Common myeloid progenitor, CD34-positive (primary cell): ENCODE results near the gene SUMO1.

Experiments
- CTCF ChIA-PET: fragments of 350-600 bp; sonication (Branson Sonifier 250); formaldehyde crosslinking; loops from one replicate; lab custom pipeline; 2021; ENCODE audit warnings: antibody characterized with exemption; lab: Charles Lee
- POLR2A ChIA-PET: fragments of 350-600 bp; sonication (Branson Sonifier 250); formaldehyde crosslinking; loops from one replicate; lab custom pipeline; 2021; ENCODE audit warnings: antibody characterized with exemption; lab: Charles Lee
- DNase-seq, 3 donors: peaks; one replicate each; pipeline versions ENCODE4 v3.0.0 to v3.0.0-alpha.2; 2013
- H3K27ac ChIP-seq, 2 experiments: 1 replicate in 1 of 2; 2 replicates in 1 of 2; pipeline ENCODE4 v1.7.0; 2013; ENCODE audit warnings: inconsistent platforms in 2 of 2, low read length in 2 of 2, mild to moderate bottlenecking in 2 of 2, low read depth in 1 of 2, moderate library complexity in 1 of 2; ENCODE audit not compliant: severe bottlenecking in 2 of 2, insufficient read depth in 1 of 2, poor library complexity in 1 of 2
- H3K27me3 ChIP-seq, 5 experiments: replicated peaks in 2 of 5; 1 replicate in 3 of 5; 2 replicates in 2 of 5; pipeline versions ENCODE4 v1.6.1 to v1.7.0; 2013; ENCODE audit warnings: low read length in 4 of 5, mild to moderate bottlenecking in 2 of 5, moderate library complexity in 2 of 5, inconsistent platforms in 1 of 5; ENCODE audit not compliant: insufficient read depth in 5 of 5, control insufficient read depth in 4 of 5
- H3K36me3 ChIP-seq, 4 experiments: 1 replicate in 2 of 4; 2 replicates in 2 of 4; pipeline versions ENCODE4 v1.6.1 to v1.7.0; 2013; ENCODE audit warnings: low read length in 3 of 4, control low read depth in 1 of 4, mild to moderate bottlenecking in 1 of 4; ENCODE audit not compliant: control insufficient read depth in 4 of 4, insufficient read depth in 4 of 4
- H3K4me1 ChIP-seq, 4 experiments: 1 replicate in 3 of 4; 2 replicates in 1 of 4; pipeline versions ENCODE4 v1.6.1 to v1.7.1; 2013; ENCODE audit warnings: low read length in 3 of 4, mild to moderate bottlenecking in 3 of 4, control low read depth in 1 of 4, inconsistent platforms in 1 of 4, moderate library complexity in 1 of 4; ENCODE audit not compliant: control insufficient read depth in 4 of 4, insufficient read depth in 4 of 4; ENCODE audit errors: control extremely low read depth in 1 of 4
- H3K4me3 ChIP-seq, 7 experiments: 1 replicate in 4 of 7; 2 replicates in 3 of 7; pipeline versions ENCODE4 v1.5.1 to v1.7.0; 2013; ENCODE audit warnings: mild to moderate bottlenecking in 7 of 7, low read length in 6 of 7, moderate library complexity in 6 of 7, inconsistent platforms in 2 of 7, low read depth in 2 of 7, control low read depth in 1 of 7; ENCODE audit not compliant: insufficient read depth in 4 of 7, control insufficient read depth in 1 of 7; ENCODE audit errors: extremely low read depth in 1 of 7
- H3K9me3 ChIP-seq, 5 experiments: 1 replicate in 4 of 5; 2 replicates in 1 of 5; pipeline versions ENCODE4 v1.6.1 to v1.7.1; 2013; ENCODE audit warnings: low read length in 4 of 5, mild to moderate bottlenecking in 2 of 5, inconsistent platforms in 1 of 5, low read depth in 1 of 5, moderate library complexity in 1 of 5; ENCODE audit not compliant: control insufficient read depth in 4 of 5, insufficient read depth in 2 of 5; ENCODE audit errors: control extremely low read depth in 1 of 5
- WGBS: methylation state at CpG from one replicate; pipeline ENCODE4 v1.1.5; 2013; ENCODE audit not compliant: insufficient coverage; 5-methylcytosine and 5-hydroxymethylcytosine counted together

The SUMO1 gene

GRCh38 chr2:202201220-202202160 lies 36.9 kb downstream of the SUMO1 start:
- no peak overlapping the region for H3K4me3 ChIP-seq
- ChIA-PET CTCF (no interaction called here), POLR2A (no interaction called here)
- no peaks in the 10 kb centered on the region for H3K9me3 ChIP-seq
- no peaks in the 10 kb centered on the region for H3K27me3 ChIP-seq
- peaks cover 0 to 7% (median 5%) of the 10 kb centered on the region in 4 experiments for H3K4me1 ChIP-seq
- H3K36me3 ChIP-seq = peaks cover 0 to 7% (median 6%) of the 10 kb centered on the region in 4 experiments
- WGBS = 94% methylated on average over 17 of the region's 21 CpGs
- DNase-seq = no peak
- no peak overlapping the region for H3K27ac ChIP-seq

- DNase-seq = peak in 2 of 3 donors; percentile 31 to 40
- POLR2A ChIA-PET = no interaction called here
- Histone ChIP-seq H3K4me1 (peaks cover 0 to 7% (median 5%) of the 10 kb centered on the region in 4 experiments), H3K36me3 (peaks cover 0 to 2% (median 0%) of the 10 kb centered on the region in 4 experiments), H3K9me3 (no peaks in the 10 kb centered on the region), H3K4me3 (peak overlapping the region in 1 of 7 experiments; percentile 12), H3K27ac (no peak overlapping the region), H3K27me3 (peaks cover 0 to 1% (median 0%) of the 10 kb centered on the region in 5 experiments)
- CTCF ChIA-PET = interaction anchor here (0.9 kb wide), 1 partner anchor 18 kb away, joined by 3 read pairs; no protein-coding TSS in a partner anchor
- WGBS = 8% methylated on average over 5 of the region's 6 CpGs
These were observed 41.7 kb downstream of the SUMO1 start for GRCh38 chr2:202196727-202197126.

GRCh38 chr2:202194418-202194817 lies 44.0 kb downstream of the SUMO1 start:
- CTCF ChIA-PET = interaction anchor here (0.6 to 1.8 kb wide), 2 partner anchors 15 to 547 kb away, joined by 4 to 5 read pairs; no protein-coding TSS in a partner anchor

GRCh38 chr2:202193881-202194353 lies 44.5 kb downstream of the SUMO1 start:
- Histone ChIP-seq H3K36me3 (no peaks in the 10 kb centered on the region), H3K4me3 (no peak overlapping the region), H3K9me3 (no peaks in the 10 kb centered on the region), H3K4me1 (peaks cover 0 to 7% (median 5%) of the 10 kb centered on the region in 4 experiments), H3K27me3 (peaks cover 0 to 1% (median 0%) of the 10 kb centered on the region in 5 experiments), H3K27ac (no peak overlapping the region)
- ChIA-PET POLR2A (no interaction called here), CTCF (interaction anchor here (0.6 to 1.8 kb wide), 3 partner anchors 12 to 547 kb away, joined by 3 to 5 read pairs (median 4); no protein-coding TSS in a partner anchor)
- no peak for DNase-seq
- WGBS = 85% methylated on average over 7 of the region's 7 CpGs

More at GRCh38 chr2:202194418-202194817, 44.0 kb downstream of the SUMO1 start:
- Histone ChIP-seq H3K4me1 (peaks cover 0 to 7% (median 5%) of the 10 kb centered on the region in 4 experiments), H3K27me3 (peaks cover 0 to 1% (median 0%) of the 10 kb centered on the region in 5 experiments), H3K27ac (no peak overlapping the region), H3K9me3 (no peaks in the 10 kb centered on the region), H3K36me3 (no peaks in the 10 kb centered on the region), H3K4me3 (no peak overlapping the region)
- POLR2A ChIA-PET = no interaction called here
- WGBS = 91% methylated on average over 3 of the region's 3 CpGs
- DNase-seq = no peak

- Histone ChIP-seq H3K4me1 (peaks cover 0 to 7% (median 5%) of the 10 kb centered on the region in 4 experiments), H3K4me3 (no peak overlapping the region), H3K27ac (no peak overlapping the region), H3K36me3 (no peaks in the 10 kb centered on the region), H3K9me3 (no peaks in the 10 kb centered on the region), H3K27me3 (peaks cover 0 to 1% (median 0%) of the 10 kb centered on the region in 5 experiments)
- WGBS = 98% methylated on average over 5 of the region's 5 CpGs
- CTCF ChIA-PET = interaction anchor here (1.6 to 1.8 kb wide), 2 partner anchors 12 to 14 kb away, joined by 3 to 5 read pairs; no protein-coding TSS in a partner anchor
- POLR2A ChIA-PET = no interaction called here
- DNase-seq = no peak
These were observed 45.1 kb downstream of the SUMO1 start for GRCh38 chr2:202193305-202193704.

- Histone ChIP-seq H3K9me3 (no peaks in the 10 kb centered on the region), H3K27me3 (no peaks in the 10 kb centered on the region), H3K4me1 (no peaks in the 10 kb centered on the region), H3K36me3 (no peaks in the 10 kb centered on the region), H3K4me3 (no peak overlapping the region), H3K27ac (no peak overlapping the region)
- CTCF ChIA-PET = no interaction called here
- DNase-seq = no peak
- POLR2A ChIA-PET = no interaction called here
- no CpG with 5 or more reads among the region's 1 CpG for WGBS
These were observed 50.8 kb downstream of the SUMO1 start for GRCh38 chr2:202187570-202187969.
